GM21737 (cell line): ENCODE data around the gene ATP11B.

Experiments used
- ATAC-seq: cut with Tn5 transposase; IDR thresholded peaks from one replicate; pipeline ENCODE4 v1.9.1; 2021; ENCODE audit warnings: mild to moderate bottlenecking, moderate library complexity; ENCODE audit not compliant: unreplicated experiment

ATP11B gene

GRCh38 chr3:182792901-182793662, at the start of gene ATP11B:
Gene ATP11B (plus strand): TSS chr3:182793504. CDS start chr3:182793760, 256 bp downstream.
- peak; percentile 59 for ATAC-seq

GRCh38 chr3:182746959-182747358, 46.3 kb upstream of the ATP11B start:
- no peak for ATAC-seq

- ATAC-seq: no peak
These were observed 38.0 kb upstream of the ATP11B start for GRCh38 chr3:182755308-182755707.

GRCh38 chr3:182755712-182756111, 37.6 kb upstream of the ATP11B start:
- ATAC-seq: no peak

GRCh38 chr3:182760576-182761164, 32.6 kb upstream of the ATP11B start:
- ATAC-seq: no peak

GRCh38 chr3:182763896-182764295, 29.4 kb upstream of the ATP11B start:
- ATAC-seq: no peak

GRCh38 chr3:182765287-182765686, 28.0 kb upstream of the ATP11B start:
- no peak for ATAC-seq

GRCh38 chr3:182766099-182766498, 27.2 kb upstream of the ATP11B start:
- ATAC-seq: no peak

- ATAC-seq: no peak
These were observed 24.9 kb upstream of the ATP11B start for GRCh38 chr3:182768413-182768812.

- ATAC-seq: no peak
These were observed 23.6 kb upstream of the ATP11B start for GRCh38 chr3:182769673-182770072.

- ATAC-seq: no peak
These were observed 11.2 kb upstream of the ATP11B start for GRCh38 chr3:182782149-182782548.

GRCh38 chr3:182783106-182783505, 10.2 kb upstream of the ATP11B start:
- ATAC-seq: no peak

GRCh38 chr3:182784542-182784941, 8.8 kb upstream of the ATP11B start:
- ATAC-seq: no peak

GRCh38 chr3:182785142-182785541, 8.2 kb upstream of the ATP11B start:
- ATAC-seq: no peak

GRCh38 chr3:182785756-182786155, 7.5 kb upstream of the ATP11B start:
- ATAC-seq: no peak

- no peak for ATAC-seq
These were observed 6.6 kb upstream of the ATP11B start for GRCh38 chr3:182786564-182787196.

GRCh38 chr3:182787302-182788036, 5.8 kb upstream of the ATP11B start:
- no peak for ATAC-seq

GRCh38 chr3:182789371-182789770, 3.9 kb upstream of the ATP11B start:
- no peak for ATAC-seq

GRCh38 chr3:182790612-182791011, 2.7 kb upstream of the ATP11B start:
- no peak for ATAC-seq

- ATAC-seq: peak; percentile 32
These were observed 555 bp downstream of the ATP11B start for GRCh38 chr3:182793663-182794454.
